MM.1S (cell line): Measurements from ENCODE around the gene PARD3.

Source experiments
- DNase-seq: peaks from one replicate; pipeline ENCODE4 v3.0.0-alpha.2; 2015
- H2AFZ ChIP-seq: fragments of 300-600 bp; sonication (generic); 2 replicates; pipeline ENCODE4 v1.6.0; 2016; ENCODE audit warnings: antibody characterized with exemption, low read length
- H3F3A ChIP-seq: fragments of 300-600 bp; sonication (generic); 2 replicates; pipeline ENCODE4 v1.6.1; 2016; ENCODE audit warnings: mild to moderate bottlenecking, antibody characterized with exemption, low read length, moderate library complexity, mixed read lengths; ENCODE audit not compliant: insufficient read depth
- H3K27ac ChIP-seq: fragments of 300-600 bp; sonication (generic); 2 replicates; pipeline ENCODE4 v1.5.1; 2016; ENCODE audit warnings: mild to moderate bottlenecking, low read length
- H3K27me3 ChIP-seq: fragments of 300-600 bp; sonication (generic); replicated peaks from 2 replicates; pipeline ENCODE4 v1.6.0; 2016; ENCODE audit warnings: low read length; ENCODE audit not compliant: insufficient read depth
- H3K36me3 ChIP-seq: fragments of 300-600 bp; sonication (generic); replicated peaks from 2 replicates; pipeline ENCODE4 v1.6.1; 2016; ENCODE audit warnings: mild to moderate bottlenecking, low read length, mixed read lengths; ENCODE audit not compliant: insufficient read depth
- H3K4me1 ChIP-seq: fragments of 300-600 bp; sonication (generic); 2 replicates; pipeline ENCODE4 v1.6.1; 2016; ENCODE audit warnings: low read length, mixed read lengths
- H3K4me2 ChIP-seq: fragments of 300-600 bp; sonication (generic); 2 replicates; pipeline ENCODE4 v1.6.0; 2016; ENCODE audit warnings: low read depth, low read length
- H3K4me3 ChIP-seq: fragments of 300-600 bp; sonication (generic); 2 replicates; pipeline ENCODE4 v1.5.1; 2016; ENCODE audit warnings: low read length, mixed read lengths
- H3K79me2 ChIP-seq: fragments of 300-600 bp; sonication (generic); 2 replicates; pipeline ENCODE4 v1.6.1; 2016; ENCODE audit warnings: mixed run types, low read length, mixed read lengths
- H3K9ac ChIP-seq: fragments of 300-600 bp; sonication (generic); 2 replicates; pipeline ENCODE4 v1.6.1; 2016; ENCODE audit warnings: low read length, mixed read lengths
- H3K9me2 ChIP-seq: fragments of 300-600 bp; sonication (generic); replicated peaks from 2 replicates; pipeline ENCODE4 v1.6.1; 2016; ENCODE audit warnings: mild to moderate bottlenecking, low read length, mixed read lengths; ENCODE audit not compliant: insufficient read depth
- H3K9me3 ChIP-seq: fragments of 300-600 bp; sonication (generic); replicated peaks from 2 replicates; pipeline ENCODE4 v1.6.1; 2016; ENCODE audit warnings: mild to moderate bottlenecking, low read length, mixed read lengths; ENCODE audit not compliant: insufficient read depth
- H4K20me1 ChIP-seq: fragments of 300-600 bp; sonication (generic); 2 replicates; pipeline ENCODE4 v1.6.1; 2016; ENCODE audit warnings: mild to moderate bottlenecking, low read length, moderate library complexity, mixed read lengths; ENCODE audit not compliant: insufficient read depth
- EZH2 ChIP-seq: fragments of 300-600 bp; sonication (generic); optimal IDR thresholded peaks from 2 replicates; pipeline ENCODE3; 2017; ENCODE audit warnings: low read depth, mild to moderate bottlenecking, antibody characterized with exemption, low read length, mixed read lengths
- EZH2phosphoT487 ChIP-seq: fragments of 300-600 bp; sonication (generic); IDR thresholded peaks from 2 replicates; pipeline ENCODE4 v1.6.1; 2018; ENCODE audit warnings: antibody characterized with exemption, low read length
- TF ChIP-seq, protein P1 (sequence below): fragments of 300-600 bp; sonication (generic); IDR thresholded peaks from 2 replicates; pipeline ENCODE4 v1.5.1; 2016; ENCODE audit warnings: antibody characterized with exemption, low read length, mixed read lengths

The PARD3 gene

DNA sequence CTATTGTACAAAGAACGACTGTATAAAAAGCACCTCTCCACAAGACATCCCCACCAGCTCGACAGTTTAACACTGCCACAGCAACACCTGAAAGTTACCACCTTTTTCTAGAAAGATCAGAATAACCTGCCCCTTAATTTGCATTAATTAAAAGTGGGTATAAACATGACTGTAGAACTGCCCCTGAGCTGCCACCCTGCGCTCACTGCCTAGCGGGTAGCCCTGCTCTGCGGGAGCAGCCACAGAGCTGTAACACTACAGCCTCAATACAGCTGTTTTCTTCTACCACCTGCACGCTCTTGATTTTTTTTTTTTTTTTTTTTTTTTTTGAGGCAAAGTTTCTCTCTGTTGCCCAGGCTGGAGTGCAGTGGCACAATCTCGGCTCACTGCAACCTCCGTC is 140.9 kb downstream of the PARD3 start:
- peaks cover 81% of the 10 kb centered on the region for H3K79me2 ChIP-seq
- H3K4me1 ChIP-seq: peaks cover 51% of the 10 kb centered on the region
- H3F3A ChIP-seq: peaks cover 16% of the 10 kb centered on the region
- H3K4me2 ChIP-seq: peak overlapping the region; percentile 62; the same call in 1 of the 2 replicates
- H3K27me3 ChIP-seq: no peaks in the 10 kb centered on the region
- H3K4me3 ChIP-seq: peak overlapping the region; percentile 32; the same call in 1 of the 2 replicates
- TF ChIP-seq EZH2 (no peak), EZH2phosphoT487 (no peak)
- TF ChIP-seq, protein P1, sequence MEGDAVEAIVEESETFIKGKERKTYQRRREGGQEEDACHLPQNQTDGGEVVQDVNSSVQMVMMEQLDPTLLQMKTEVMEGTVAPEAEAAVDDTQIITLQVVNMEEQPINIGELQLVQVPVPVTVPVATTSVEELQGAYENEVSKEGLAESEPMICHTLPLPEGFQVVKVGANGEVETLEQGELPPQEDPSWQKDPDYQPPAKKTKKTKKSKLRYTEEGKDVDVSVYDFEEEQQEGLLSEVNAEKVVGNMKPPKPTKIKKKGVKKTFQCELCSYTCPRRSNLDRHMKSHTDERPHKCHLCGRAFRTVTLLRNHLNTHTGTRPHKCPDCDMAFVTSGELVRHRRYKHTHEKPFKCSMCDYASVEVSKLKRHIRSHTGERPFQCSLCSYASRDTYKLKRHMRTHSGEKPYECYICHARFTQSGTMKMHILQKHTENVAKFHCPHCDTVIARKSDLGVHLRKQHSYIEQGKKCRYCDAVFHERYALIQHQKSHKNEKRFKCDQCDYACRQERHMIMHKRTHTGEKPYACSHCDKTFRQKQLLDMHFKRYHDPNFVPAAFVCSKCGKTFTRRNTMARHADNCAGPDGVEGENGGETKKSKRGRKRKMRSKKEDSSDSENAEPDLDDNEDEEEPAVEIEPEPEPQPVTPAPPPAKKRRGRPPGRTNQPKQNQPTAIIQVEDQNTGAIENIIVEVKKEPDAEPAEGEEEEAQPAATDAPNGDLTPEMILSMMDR: no peak
- no peaks in the 10 kb centered on the region for H3K9me3 ChIP-seq
- H2AFZ ChIP-seq: no peak overlapping the region
- peak; percentile 83 for DNase-seq
- no peaks in the 10 kb centered on the region for H3K9me2 ChIP-seq
- no peak overlapping the region for H3K9ac ChIP-seq
- H4K20me1 ChIP-seq: no peaks in the 10 kb centered on the region
- H3K27ac ChIP-seq: peak overlapping the region; percentile 67; the same call in 1 of the 2 replicates
- H3K36me3 ChIP-seq: no peaks in the 10 kb centered on the region

DNA sequence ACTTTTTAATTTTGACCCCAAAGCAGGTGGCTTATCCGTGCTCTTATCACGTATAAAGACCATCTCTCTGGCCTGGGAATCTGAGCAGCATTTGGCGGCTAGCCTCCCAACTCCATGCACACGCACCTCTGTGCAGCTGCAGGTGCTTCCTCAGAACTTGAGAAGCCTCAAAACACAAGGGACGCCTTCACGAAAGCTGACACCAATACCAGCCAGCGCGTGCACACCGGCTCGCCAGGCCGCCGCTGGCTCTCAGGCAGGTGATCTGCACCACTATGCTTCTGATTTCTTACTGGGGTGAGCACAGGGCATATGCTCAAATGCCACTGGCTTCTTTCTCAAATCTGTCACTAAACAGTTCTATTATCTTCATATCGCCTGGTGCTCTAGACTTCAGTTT is 145.0 kb downstream of the PARD3 start:
- Histone ChIP-seq H3K79me2 (peaks cover 69% of the 10 kb centered on the region), H3K4me2 (peak overlapping the region; percentile 45; the same call in 1 of the 2 replicates), H3K4me1 (peaks cover 70% of the 10 kb centered on the region), H3K4me3 (no peak overlapping the region; the same call in 1 of the 2 replicates), H4K20me1 (no peaks in the 10 kb centered on the region), H3K27me3 (no peaks in the 10 kb centered on the region), H2AFZ (no peak overlapping the region), H3F3A (peaks cover 36% of the 10 kb centered on the region), H3K9me3 (no peaks in the 10 kb centered on the region), H3K27ac (peak overlapping the region; percentile 71), H3K9ac (no peak overlapping the region), H3K9me2 (no peaks in the 10 kb centered on the region), H3K36me3 (no peaks in the 10 kb centered on the region)
- peak; percentile 80 for DNase-seq
- no peak for TF ChIP-seq EZH2phosphoT487
- TF ChIP-seq, protein P1: no peak
- no peak for TF ChIP-seq EZH2

DNA sequence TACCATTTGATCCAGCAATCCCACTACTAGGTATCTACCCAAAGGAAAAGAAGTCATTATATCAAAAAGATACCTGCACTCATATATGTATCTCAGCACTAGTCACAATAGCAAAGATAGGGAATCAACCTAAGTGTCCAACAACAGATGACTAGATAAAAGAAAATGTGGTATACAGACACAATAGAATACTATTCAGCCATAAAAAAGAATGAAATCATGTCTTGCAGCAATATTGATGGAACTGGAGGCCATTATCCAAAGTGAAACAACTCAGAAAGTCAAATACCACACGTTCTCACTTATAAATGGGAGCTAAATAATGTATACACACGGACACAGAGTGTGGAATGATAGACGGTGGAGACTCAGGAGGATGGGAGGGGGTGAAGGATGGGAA is 146.0 kb downstream of the PARD3 start:
- Histone ChIP-seq H4K20me1 (no peaks in the 10 kb centered on the region), H3K4me1 (peaks cover 65% of the 10 kb centered on the region), H3K4me2 (peak overlapping the region; percentile 45; the same call in 1 of the 2 replicates)

More for the DNA sequence above, 146.0 kb downstream of the PARD3 start:
- Histone ChIP-seq H3K36me3 (no peaks in the 10 kb centered on the region), H3K4me3 (no peak overlapping the region), H3K79me2 (peaks cover 77% of the 10 kb centered on the region), H3K9me3 (no peaks in the 10 kb centered on the region), H3K27ac (peak overlapping the region; percentile 71; the same call in 1 of the 2 replicates), H3K9me2 (no peaks in the 10 kb centered on the region), H2AFZ (no peak overlapping the region), H3K9ac (no peak overlapping the region), H3F3A (peaks cover 36% of the 10 kb centered on the region), H3K27me3 (no peaks in the 10 kb centered on the region)
- no peak for DNase-seq
- TF ChIP-seq EZH2 (no peak), EZH2phosphoT487 (no peak)
- TF ChIP-seq, protein P1: no peak
